ENCODE results near the gene CTNNBL1. TPM values are rescaled to one million over a fixed set of nuclear protein-coding genes. Genes with fewer than 3 reads are reported as not detected.

CTNNBL1 gene
- total RNA-seq, 1 experiment from 2014 or later: 55.4 TPM

DNA sequence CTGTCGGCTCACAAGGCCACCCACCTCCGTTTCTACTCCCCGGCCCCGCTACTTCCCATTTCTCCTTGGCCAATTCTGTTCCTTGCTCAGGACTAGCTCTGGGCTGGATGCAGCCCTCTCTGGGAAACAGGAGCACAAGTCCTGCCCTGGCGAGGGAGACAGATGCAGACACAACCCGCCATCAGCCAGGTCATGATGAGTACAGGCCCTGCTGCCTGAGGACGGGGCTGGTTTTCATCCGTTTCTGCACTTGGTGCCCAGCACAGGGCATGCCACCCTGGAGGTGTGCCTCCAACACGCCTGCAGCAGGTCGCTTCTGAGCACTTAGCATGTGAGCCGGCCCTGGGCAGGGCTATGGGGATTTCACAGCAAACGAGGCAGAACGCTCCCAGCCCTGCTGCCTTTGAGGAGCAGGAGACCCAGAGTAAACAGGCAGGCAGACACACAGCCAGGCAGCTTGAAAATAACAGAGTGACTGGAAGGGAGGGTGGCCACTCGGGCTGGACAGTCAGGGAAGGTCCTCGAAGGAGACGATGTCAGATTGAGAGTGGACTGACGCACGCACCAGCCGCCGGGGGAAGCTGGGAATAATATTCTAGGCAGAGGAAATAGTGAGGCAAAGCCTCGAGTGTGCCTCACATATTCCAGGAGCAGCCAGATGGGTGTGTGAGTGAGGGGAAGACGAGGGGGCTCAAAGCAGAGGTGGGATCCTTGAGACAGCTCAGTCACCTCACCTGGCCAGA is 187.9 kb downstream of the CTNNBL1 start:
- Histone ChIP-seq H3K4me3 (replicated peaks in 1 of 2; ENCODE audit: low read depth in 1 of 2, low read length in 2 of 2) (no peak overlapping the region), H3K9me2 (ENCODE audit: insufficient read depth) (no peaks in the 10 kb centered on the region), H3K9me3 (ENCODE audit: control insufficient read depth in 1 of 2, insufficient read depth in 1 of 2, low read depth in 1 of 2, low read length in 2 of 2) (no peaks in the 10 kb centered on the region), H3K27ac (ENCODE audit: low read depth, low read length) (no peak overlapping the region), H2AFZ (ENCODE audit: low read depth, low read length, poor library complexity, severe bottlenecking) (no peak overlapping the region), H3K36me3 (ENCODE audit: control insufficient read depth in 1 of 2, insufficient read depth in 2 of 2, low read length in 2 of 2) (no peaks in the 10 kb centered on the region), H3K79me2 (ENCODE audit: insufficient read depth, low read length) (no peaks in the 10 kb centered on the region), H3K27me3 (ENCODE audit: insufficient read depth, low read length) (no peaks in the 10 kb centered on the region), H3K4me2 (ENCODE audit: low read length) (no peak overlapping the region), H3K9ac (ENCODE audit: low read length) (no peak overlapping the region), H3K4me1 (ENCODE audit: control insufficient read depth in 1 of 2, insufficient read depth in 2 of 2, low read length in 2 of 2) (no peaks in the 10 kb centered on the region), H4K20me1 (ENCODE audit: insufficient read depth) (no peaks in the 10 kb centered on the region)
- no TSS peak for BruUV-seq (replicated peaks)
- ChIA-PET CTCF (no interaction called here), RAD21 (ENCODE audit: low non-redundant PET in 1 of 2, low total read pairs in 2 of 2, uncharacterized antibody in 2 of 2, unreplicated experiment in 2 of 2) (no interaction called here), POLR2A (no interaction called here)
- no peak for ATAC-seq
- intact Hi-C loops (cut with micrococcal nuclease): no loop called here
- TF ChIP-seq YY1 (IDR thresholded peaks at IDR 0.05; ENCODE audit: extremely low read depth, insufficient replicate concordance, low read depth, low read length): no peak
- TF ChIP-seq, protein P1, sequence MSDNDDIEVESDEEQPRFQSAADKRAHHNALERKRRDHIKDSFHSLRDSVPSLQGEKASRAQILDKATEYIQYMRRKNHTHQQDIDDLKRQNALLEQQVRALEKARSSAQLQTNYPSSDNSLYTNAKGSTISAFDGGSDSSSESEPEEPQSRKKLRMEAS (IDR thresholded peaks at IDR 0.05): no peak
- TF ChIP-seq, protein P2, sequence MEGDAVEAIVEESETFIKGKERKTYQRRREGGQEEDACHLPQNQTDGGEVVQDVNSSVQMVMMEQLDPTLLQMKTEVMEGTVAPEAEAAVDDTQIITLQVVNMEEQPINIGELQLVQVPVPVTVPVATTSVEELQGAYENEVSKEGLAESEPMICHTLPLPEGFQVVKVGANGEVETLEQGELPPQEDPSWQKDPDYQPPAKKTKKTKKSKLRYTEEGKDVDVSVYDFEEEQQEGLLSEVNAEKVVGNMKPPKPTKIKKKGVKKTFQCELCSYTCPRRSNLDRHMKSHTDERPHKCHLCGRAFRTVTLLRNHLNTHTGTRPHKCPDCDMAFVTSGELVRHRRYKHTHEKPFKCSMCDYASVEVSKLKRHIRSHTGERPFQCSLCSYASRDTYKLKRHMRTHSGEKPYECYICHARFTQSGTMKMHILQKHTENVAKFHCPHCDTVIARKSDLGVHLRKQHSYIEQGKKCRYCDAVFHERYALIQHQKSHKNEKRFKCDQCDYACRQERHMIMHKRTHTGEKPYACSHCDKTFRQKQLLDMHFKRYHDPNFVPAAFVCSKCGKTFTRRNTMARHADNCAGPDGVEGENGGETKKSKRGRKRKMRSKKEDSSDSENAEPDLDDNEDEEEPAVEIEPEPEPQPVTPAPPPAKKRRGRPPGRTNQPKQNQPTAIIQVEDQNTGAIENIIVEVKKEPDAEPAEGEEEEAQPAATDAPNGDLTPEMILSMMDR (IDR thresholded peaks at IDR 0.05 in 2 of 3, conservative IDR thresholded peaks at IDR 0.05 in 1 of 3; ENCODE audit: borderline replicate concordance in 1 of 3, insufficient read depth in 1 of 3, low read depth in 2 of 3, low read length in 2 of 3): no peak
- TF ChIP-seq EZH2 (IDR thresholded peaks at IDR 0.05): no peak
- TF ChIP-seq, protein P3, sequence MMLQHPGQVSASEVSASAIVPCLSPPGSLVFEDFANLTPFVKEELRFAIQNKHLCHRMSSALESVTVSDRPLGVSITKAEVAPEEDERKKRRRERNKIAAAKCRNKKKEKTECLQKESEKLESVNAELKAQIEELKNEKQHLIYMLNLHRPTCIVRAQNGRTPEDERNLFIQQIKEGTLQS (IDR thresholded peaks at IDR 0.05): no peak
- TF ChIP-seq POLR2A (IDR thresholded peaks at IDR 0.05; ENCODE audit: borderline replicate concordance, extremely low read depth, insufficient read depth, insufficient read length): no peak
- TF ChIP-seq ZNF274 (IDR thresholded peaks at IDR 0.05; ENCODE audit: low read depth, low read length): no peak
- TF ChIP-seq EGR1 (IDR thresholded peaks at IDR 0.05; ENCODE audit: low read depth): no peak
- TF ChIP-seq, protein P4, sequence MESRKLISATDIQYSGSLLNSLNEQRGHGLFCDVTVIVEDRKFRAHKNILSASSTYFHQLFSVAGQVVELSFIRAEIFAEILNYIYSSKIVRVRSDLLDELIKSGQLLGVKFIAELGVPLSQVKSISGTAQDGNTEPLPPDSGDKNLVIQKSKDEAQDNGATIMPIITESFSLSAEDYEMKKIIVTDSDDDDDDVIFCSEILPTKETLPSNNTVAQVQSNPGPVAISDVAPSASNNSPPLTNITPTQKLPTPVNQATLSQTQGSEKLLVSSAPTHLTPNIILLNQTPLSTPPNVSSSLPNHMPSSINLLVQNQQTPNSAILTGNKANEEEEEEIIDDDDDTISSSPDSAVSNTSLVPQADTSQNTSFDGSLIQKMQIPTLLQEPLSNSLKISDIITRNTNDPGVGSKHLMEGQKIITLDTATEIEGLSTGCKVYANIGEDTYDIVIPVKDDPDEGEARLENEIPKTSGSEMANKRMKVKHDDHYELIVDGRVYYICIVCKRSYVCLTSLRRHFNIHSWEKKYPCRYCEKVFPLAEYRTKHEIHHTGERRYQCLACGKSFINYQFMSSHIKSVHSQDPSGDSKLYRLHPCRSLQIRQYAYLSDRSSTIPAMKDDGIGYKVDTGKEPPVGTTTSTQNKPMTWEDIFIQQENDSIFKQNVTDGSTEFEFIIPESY (IDR thresholded peaks at IDR 0.05; ENCODE audit: extremely low read depth, insufficient replicate concordance, low read length): no peak
- TF ChIP-seq POLR2AphosphoS5 (IDR thresholded peaks at IDR 0.05; ENCODE audit: low read depth, low read length): no peak
- no peak for TF ChIP-seq ZFX (IDR thresholded peaks at IDR 0.05)
- TF ChIP-seq CEBPB (IDR thresholded peaks at IDR 0.05; ENCODE audit: low read depth): no peak
- TF ChIP-seq ELF1 (IDR thresholded peaks at IDR 0.05; ENCODE audit: borderline replicate concordance, low read depth): no peak
- TF ChIP-seq, protein P5, sequence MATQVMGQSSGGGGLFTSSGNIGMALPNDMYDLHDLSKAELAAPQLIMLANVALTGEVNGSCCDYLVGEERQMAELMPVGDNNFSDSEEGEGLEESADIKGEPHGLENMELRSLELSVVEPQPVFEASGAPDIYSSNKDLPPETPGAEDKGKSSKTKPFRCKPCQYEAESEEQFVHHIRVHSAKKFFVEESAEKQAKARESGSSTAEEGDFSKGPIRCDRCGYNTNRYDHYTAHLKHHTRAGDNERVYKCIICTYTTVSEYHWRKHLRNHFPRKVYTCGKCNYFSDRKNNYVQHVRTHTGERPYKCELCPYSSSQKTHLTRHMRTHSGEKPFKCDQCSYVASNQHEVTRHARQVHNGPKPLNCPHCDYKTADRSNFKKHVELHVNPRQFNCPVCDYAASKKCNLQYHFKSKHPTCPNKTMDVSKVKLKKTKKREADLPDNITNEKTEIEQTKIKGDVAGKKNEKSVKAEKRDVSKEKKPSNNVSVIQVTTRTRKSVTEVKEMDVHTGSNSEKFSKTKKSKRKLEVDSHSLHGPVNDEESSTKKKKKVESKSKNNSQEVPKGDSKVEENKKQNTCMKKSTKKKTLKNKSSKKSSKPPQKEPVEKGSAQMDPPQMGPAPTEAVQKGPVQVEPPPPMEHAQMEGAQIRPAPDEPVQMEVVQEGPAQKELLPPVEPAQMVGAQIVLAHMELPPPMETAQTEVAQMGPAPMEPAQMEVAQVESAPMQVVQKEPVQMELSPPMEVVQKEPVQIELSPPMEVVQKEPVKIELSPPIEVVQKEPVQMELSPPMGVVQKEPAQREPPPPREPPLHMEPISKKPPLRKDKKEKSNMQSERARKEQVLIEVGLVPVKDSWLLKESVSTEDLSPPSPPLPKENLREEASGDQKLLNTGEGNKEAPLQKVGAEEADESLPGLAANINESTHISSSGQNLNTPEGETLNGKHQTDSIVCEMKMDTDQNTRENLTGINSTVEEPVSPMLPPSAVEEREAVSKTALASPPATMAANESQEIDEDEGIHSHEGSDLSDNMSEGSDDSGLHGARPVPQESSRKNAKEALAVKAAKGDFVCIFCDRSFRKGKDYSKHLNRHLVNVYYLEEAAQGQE (IDR thresholded peaks at IDR 0.05; ENCODE audit: low read depth): no peak
- TF ChIP-seq SIN3A (IDR thresholded peaks at IDR 0.05; ENCODE audit: low read depth): no peak
- no peak for TF ChIP-seq SRF (IDR thresholded peaks at IDR 0.05; ENCODE audit: low read depth)
- TF ChIP-seq RAD21 (IDR thresholded peaks at IDR 0.05; ENCODE audit: low read depth): no peak
- no peak for TF ChIP-seq EZH2phosphoT487 (IDR thresholded peaks at IDR 0.05; ENCODE audit: borderline replicate concordance)
- TF ChIP-seq TCF7L2 (IDR thresholded peaks at IDR 0.05; ENCODE audit: borderline replicate concordance, extremely low read depth, insufficient read depth, insufficient read length): no peak
- DNase-seq (ENCODE audit: low read depth, low spot score): no peak

All from HCT116 (cell line).